ENCODE results near the gene TMEM242.

GRCh38 chr6:157288575-157288974 lies 34.7 kb downstream of the TMEM242 start:
- TF ChIP-seq, protein P1, sequence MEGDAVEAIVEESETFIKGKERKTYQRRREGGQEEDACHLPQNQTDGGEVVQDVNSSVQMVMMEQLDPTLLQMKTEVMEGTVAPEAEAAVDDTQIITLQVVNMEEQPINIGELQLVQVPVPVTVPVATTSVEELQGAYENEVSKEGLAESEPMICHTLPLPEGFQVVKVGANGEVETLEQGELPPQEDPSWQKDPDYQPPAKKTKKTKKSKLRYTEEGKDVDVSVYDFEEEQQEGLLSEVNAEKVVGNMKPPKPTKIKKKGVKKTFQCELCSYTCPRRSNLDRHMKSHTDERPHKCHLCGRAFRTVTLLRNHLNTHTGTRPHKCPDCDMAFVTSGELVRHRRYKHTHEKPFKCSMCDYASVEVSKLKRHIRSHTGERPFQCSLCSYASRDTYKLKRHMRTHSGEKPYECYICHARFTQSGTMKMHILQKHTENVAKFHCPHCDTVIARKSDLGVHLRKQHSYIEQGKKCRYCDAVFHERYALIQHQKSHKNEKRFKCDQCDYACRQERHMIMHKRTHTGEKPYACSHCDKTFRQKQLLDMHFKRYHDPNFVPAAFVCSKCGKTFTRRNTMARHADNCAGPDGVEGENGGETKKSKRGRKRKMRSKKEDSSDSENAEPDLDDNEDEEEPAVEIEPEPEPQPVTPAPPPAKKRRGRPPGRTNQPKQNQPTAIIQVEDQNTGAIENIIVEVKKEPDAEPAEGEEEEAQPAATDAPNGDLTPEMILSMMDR (IDR thresholded peaks at IDR 0.05), result no peak
- no peak for TF ChIP-seq POLR2A (IDR thresholded peaks at IDR 0.05)

All from right lobe of liver (tissue), 4 donors.